Retinal pigment epithelial cell (primary cell): ENCODE measurements around the gene PIEZO1.

ENCODE experiments used
- DNase-seq: peaks from one replicate; pipeline ENCODE4 v3.0.0-alpha.2; 2010; ENCODE audit warnings: low read depth
- H3K4me3 ChIP-seq: 2 replicates; pipeline ENCODE4 v1.5.1; 2011; ENCODE audit warnings: mild to moderate bottlenecking, low read length, control low read depth, moderate library complexity
- TF ChIP-seq, protein P1 (sequence below): conservative IDR thresholded peaks from 2 replicates; pipeline ENCODE4 v1.5.1; 2011; ENCODE audit warnings: low read depth, low read length, control low read depth, inconsistent platforms

Gene PIEZO1

DNA sequence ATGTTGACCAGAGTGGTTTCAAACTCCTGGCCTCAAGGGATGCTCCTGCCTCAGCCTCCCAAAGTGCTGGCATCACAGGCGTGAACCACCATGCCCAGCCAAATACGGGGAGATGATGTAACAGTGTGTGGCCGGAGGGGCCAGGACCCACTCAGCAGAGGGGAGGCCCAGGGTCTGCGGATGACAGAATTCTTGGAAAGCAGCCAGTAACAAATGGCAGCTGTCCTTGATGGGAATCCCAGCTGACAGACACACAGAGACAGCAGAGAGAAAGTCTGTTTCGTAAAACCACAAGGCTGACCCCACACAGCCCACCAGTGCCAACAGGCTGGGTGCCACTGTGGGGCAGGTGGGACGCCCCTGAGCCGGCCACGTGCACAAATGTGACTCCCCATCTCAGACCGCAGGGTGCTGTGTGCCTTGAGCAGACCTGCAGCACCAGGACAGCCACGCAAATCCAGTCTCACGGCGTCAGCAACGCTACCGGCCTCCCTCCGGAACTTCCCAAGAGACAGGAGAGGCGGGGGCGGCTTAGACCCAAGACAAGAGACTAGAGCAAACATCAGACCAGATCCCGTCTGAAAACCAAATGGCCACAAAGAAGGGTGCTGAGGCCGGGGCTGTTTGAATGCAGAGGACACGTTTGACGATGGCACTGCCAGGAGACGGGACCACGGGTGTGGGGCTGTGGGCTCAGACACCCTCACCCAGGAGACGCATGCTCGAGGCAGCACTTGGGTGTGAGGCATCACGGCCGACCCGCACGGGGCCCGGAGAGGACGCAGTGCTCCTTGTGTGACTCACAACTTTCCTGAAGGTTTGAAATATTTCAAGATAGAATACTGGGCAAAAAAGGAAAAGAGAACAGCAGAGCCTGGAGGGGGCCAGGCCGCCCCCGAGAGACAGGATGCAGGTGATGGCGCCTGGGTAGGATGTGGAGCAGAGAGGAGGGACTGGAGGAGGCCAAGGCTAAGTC lies 54.1 kb downstream of the PIEZO1 start:
- TF ChIP-seq, protein P1, sequence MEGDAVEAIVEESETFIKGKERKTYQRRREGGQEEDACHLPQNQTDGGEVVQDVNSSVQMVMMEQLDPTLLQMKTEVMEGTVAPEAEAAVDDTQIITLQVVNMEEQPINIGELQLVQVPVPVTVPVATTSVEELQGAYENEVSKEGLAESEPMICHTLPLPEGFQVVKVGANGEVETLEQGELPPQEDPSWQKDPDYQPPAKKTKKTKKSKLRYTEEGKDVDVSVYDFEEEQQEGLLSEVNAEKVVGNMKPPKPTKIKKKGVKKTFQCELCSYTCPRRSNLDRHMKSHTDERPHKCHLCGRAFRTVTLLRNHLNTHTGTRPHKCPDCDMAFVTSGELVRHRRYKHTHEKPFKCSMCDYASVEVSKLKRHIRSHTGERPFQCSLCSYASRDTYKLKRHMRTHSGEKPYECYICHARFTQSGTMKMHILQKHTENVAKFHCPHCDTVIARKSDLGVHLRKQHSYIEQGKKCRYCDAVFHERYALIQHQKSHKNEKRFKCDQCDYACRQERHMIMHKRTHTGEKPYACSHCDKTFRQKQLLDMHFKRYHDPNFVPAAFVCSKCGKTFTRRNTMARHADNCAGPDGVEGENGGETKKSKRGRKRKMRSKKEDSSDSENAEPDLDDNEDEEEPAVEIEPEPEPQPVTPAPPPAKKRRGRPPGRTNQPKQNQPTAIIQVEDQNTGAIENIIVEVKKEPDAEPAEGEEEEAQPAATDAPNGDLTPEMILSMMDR = no peak
- no peak overlapping the region for H3K4me3 ChIP-seq
- no peak for DNase-seq

DNA sequence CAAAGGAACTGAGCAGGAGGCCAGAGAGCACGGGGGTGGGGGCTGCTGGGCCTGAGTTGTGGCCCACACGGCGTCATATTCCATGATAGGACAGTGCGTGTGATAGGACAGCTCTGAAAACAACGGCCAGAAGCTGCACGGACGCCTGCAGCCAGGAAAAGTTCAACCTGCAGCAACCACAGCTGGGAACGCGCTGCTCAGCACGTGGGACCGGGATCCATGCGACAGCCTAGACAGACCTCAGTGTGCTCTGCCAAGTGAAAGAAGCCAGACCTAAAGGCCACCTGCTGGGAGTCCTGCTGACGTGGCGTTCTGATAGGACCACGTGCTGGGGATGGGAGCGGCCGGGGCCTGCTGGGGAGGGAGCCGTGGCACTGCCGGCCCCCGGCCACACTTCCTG lies 57.1 kb downstream of the PIEZO1 start:
- DNase-seq = no peak
- TF ChIP-seq, protein P1 = no peak
- H3K4me3 ChIP-seq = no peak overlapping the region

DNA sequence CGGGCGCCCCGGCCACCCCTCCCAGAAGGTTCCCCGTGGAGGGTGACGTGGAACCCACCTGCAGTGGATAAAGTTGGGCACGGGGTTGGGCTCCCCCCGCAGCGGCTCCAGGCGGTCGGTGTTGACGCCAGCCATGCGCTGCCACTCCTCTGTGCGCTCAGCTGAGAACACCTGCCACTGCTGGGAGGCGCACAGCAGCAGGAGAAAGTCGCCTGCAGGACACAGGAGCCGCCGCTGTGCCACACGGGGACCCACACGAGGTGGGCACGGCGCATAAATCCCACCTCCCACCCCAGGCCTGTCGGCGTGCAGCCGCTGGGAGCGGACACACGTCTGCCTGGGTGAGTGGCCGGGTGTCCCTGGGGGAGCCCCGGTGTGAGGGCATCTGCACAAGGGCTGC lies 58.0 kb downstream of the PIEZO1 start:
- DNase-seq = no peak
- TF ChIP-seq, protein P1 = no peak
- no peak overlapping the region for H3K4me3 ChIP-seq

DNA sequence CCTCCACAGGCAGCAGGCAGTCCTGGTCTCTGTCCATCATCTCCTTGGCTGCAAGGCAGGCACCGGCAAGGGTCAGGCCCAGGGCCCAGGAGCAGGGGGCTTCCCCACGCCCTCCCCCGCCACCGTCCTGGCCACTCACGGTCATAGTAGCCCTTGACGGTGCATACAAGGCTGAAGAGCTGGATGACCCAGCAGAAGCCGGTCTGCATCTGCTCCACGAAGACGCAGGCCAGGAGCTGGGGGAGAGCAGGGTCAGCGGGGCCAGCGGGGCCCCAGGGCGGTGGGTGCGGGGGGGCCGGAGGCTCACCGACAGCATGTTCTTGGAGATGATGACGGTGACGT lies 58.6 kb downstream of the PIEZO1 start:
- TF ChIP-seq, protein P1 = no peak
- H3K4me3 ChIP-seq = no peak overlapping the region
- no peak for DNase-seq

DNA sequence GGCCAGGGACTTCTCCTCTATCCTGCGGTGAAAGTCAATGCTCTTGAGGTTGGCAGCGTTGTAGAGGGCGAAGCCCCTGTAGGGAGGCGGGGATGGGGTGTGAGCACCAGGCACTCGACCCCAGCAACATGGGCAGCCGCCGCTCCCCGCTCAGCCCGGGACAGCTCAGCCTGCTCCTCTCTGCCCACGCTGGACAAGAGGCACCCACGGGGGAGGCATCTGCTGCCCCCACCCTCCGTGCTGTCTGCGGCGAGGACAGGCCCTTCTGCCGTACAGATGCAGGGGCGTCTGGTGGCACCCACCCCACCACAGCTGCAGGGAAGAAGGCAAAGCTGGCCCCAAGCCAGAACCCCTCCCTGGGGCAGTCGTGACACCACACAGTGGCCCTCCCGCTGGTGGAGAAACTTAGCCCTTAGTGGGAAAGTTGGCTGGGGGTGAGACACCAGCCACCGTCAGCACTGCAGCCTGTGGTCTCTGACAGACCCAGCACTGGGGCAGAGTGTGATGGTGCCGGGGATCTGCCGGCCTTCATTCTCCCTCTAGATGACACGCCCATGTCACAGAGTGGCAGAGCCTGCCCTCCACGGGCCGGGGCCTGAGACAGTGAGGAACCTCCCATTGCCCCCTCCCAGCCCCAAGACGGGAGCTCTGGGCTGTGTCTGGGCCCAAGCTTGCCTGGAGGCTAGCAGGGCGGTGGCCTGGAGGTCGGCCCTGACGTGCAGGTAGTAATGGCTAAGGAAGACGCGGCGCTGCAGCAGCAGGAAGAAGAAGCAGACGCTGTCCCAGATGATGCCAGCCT lies 59.2 kb downstream of the PIEZO1 start:
- no peak for DNase-seq
- no peak overlapping the region for H3K4me3 ChIP-seq

DNA sequence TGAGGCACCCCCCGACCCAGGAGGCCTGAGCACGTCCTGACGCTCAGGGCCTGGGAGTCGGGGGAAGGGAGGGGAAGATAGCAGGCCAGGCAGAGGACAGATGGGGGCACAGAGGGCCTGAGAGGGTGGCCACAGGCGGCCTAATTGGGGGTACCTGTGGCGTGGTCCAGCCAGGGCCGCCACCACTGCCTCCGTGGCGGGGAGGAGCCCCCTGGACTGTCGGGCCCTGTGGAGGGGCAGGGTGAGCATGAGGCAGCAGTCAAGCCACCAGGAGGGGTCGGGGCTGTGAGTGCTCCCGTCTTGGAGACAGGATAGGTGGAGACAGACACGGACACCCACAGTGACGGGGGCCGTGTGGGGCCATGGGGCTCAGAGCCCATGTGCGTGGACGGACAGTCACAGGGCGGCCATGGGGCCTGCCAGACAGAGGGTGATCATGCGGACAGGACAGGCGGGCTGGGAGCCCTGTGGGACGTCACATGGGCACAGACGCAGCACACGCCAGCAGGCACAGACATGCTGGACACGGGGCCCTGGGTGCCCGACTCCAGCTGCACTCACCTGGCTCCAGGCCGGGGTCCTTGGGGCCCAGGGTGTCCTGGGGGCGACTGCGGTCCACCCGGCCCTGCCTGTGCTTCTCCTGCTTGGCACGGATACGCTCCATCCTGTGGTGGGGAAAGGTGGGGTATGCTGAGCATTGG lies 60.0 kb downstream of the PIEZO1 start:
- DNase-seq = no peak
- TF ChIP-seq, protein P1 = no peak
- H3K4me3 ChIP-seq = no peak overlapping the region

More for the DNA sequence above, 59.2 kb downstream of the PIEZO1 start:
- TF ChIP-seq, protein P1 = no peak
